Motor neuron (in vitro differentiated cells): ENCODE data around the gene CHN2. TPM values are rescaled to one million over a fixed set of nuclear protein-coding genes. Genes with fewer than 3 reads are reported as not detected.
A peak's percentile ranks its signal among the peaks of the same experiment; 100 is the strongest.

Source experiments
- ATAC-seq, 8 experiments: fragments of 200-7000 bp; cut with Tn5 transposase; replicated peaks in 6 of 8; 2 replicates each; pipeline ENCODE4 v1.8.0; 2021; ENCODE audit warnings: mild to moderate bottlenecking in 8 of 8, moderate library complexity in 8 of 8
- H3K27ac ChIP-seq, 2 donors: fragments of 250-450 bp; sonication (Bioruptor Pico); 2 replicates each; pipeline ENCODE4 v1.9.0; 2021; ENCODE audit warnings: antibody characterized with exemption in 2 of 2, mild to moderate bottlenecking in 2 of 2, moderate library complexity in 1 of 2
- H3K4me1 ChIP-seq, 2 donors: fragments of 250-450 bp; sonication (Bioruptor Pico); replicated peaks in 1 of 2; 2 replicates each; pipeline ENCODE4 v1.6.1; 2021; ENCODE audit warnings: antibody characterized with exemption in 2 of 2, mild to moderate bottlenecking in 2 of 2, moderate library complexity in 1 of 2
- H3K4me3 ChIP-seq, 5 donors: fragments of 250-450 bp; sonication (Bioruptor Pico); 2 replicates each; pipeline ENCODE4 v1.9.0; 2021; ENCODE audit warnings: antibody characterized with exemption in 5 of 5, mild to moderate bottlenecking in 5 of 5, moderate library complexity in 4 of 5
- WGBS, 10 experiments: fragments of 450-650 bp; shearing (Covaris generic); methylation state at CpG; one replicate each; pipeline ENCODE4 v1.0.0; 2022; 5-methylcytosine and 5-hydroxymethylcytosine counted together
- in situ Hi-C, 9 experiments: fragments of 400-800 bp; cut with MboI; loops; one replicate each; pipeline ENCODE4 v1.15.0; 2021; ENCODE audit warnings: low sequenced_read_pairs in 9 of 9, low pct_unique_long_range_greater_than_20kb in 2 of 9; ENCODE audit not compliant: unreplicated experiment in 9 of 9
- total RNA-seq, 8 experiments: library from RNA; unstranded; fragments of 300-600 nt; gene quantifications; 2 replicates each; pipeline versions ENCODE4 v1.2.3 to v1.2.4, GENCODE V29; 2022

CHN2 gene
- total RNA-seq = 10 to 100 TPM in 6 of 8 experiments, 1 to 10 TPM in 2; 2.6 to 28.8 (median 14.8) TPM

DNA sequence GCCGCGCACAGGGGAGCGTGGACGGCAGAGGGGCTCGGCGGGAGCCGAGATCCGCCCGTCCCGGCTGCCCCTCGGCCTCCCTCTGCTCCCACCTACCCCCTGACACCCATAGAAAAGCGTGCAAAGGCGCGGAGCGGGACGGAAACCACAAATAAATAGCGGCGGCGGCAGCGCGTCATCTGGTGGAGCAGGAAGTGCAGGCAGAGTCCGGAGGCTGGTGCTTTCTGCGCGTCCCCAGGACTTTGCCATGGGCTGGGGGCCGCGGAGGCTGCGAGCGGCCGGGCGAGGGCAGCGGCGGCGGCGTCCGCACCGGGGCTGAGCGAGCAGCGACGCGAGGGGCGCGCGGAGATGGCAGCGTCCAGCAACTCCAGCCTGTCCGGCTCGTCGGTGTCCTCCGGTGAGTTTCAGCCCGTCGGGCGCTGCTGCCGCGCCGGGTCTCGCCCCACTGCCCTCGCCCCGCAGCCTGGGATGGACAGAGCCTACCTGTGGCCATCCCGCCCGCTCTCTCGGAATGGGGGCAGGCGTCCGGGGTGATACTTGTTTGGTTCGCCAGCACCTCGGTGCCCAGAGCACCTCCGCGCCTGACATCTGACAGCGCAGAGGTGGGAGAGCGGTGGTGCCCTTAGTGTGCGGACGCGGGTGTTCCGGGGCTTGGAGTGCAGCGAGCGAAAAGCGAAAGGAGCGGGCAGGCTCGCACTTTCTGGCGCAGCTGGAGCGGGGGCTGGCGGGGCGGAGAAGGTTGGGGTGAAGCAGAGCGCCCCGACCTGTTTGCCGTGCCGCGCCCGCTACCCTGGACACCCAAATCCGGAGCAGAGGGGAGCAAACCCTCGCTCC, at the start of gene CHN2:
Gene CHN2, plus strand, starts transcription at position 182 of the 834 bp plus-strand sequence.
- in situ Hi-C loops = loop anchor here in 4 of 9 experiments (10.0 to 25.0 kb wide), 2 partner anchors 210 to 217 kb away; no protein-coding TSS in a partner anchor
- peak within 1 kb of the TSS; percentile 81 to 83 for H3K27ac ChIP-seq

DNA sequence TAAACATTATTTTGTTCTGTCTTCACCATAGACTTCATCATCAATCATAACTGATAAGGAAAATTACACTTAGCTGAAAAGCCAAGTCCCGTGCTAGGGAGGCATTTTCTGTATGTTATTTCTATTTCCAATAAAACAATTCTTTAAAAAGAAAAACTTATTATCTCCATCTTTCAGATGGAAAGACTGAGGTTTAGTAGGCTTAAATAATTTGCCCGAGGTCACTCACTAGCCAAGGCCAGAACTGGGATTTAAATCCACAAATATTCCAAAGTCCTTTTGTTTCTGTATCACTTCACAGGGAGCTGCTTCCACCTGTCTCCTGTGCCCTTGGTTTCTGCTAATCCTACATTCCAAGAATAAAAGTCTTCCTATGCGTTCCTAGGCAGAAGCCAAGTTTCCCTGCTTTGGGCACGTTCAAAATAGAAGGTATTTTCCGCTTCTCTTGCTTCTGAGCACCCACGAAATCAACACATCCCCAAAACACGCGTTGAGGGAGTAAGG, 49.0 kb upstream of the CHN2 start:
- Histone ChIP-seq H3K27ac (no peak overlapping the region), H3K4me3 (peak overlapping the region; percentile 28 to 49 (median 40)), H3K4me1 (peaks cover 5 to 17% of the 10 kb centered on the region in 2 donors)
- ATAC-seq = no peak
- in situ Hi-C loops = no loop called here
- 7 to 60% (median 16%) methylated on average over 1 to 8 of the region's 8 CpGs; no CpG with 5 or more reads in 1 of the 10 experiments for WGBS, 10 experiments

More for the DNA sequence above, at the start of gene CHN2:
- WGBS, 10 experiments = 0 to 20% (median 2%) methylated on average over 1 to 16 of the region's 89 CpGs; no CpG with 5 or more reads in 5 of the 10 experiments
- ATAC-seq = peak; percentile 75 to 82 (median 78)
- H3K4me3 ChIP-seq = peak within 1 kb of the TSS; percentile 63 to 87 (median 86)
- H3K4me1 ChIP-seq = peaks cover 25 to 52% of the 10 kb centered on the region in 2 donors

DNA sequence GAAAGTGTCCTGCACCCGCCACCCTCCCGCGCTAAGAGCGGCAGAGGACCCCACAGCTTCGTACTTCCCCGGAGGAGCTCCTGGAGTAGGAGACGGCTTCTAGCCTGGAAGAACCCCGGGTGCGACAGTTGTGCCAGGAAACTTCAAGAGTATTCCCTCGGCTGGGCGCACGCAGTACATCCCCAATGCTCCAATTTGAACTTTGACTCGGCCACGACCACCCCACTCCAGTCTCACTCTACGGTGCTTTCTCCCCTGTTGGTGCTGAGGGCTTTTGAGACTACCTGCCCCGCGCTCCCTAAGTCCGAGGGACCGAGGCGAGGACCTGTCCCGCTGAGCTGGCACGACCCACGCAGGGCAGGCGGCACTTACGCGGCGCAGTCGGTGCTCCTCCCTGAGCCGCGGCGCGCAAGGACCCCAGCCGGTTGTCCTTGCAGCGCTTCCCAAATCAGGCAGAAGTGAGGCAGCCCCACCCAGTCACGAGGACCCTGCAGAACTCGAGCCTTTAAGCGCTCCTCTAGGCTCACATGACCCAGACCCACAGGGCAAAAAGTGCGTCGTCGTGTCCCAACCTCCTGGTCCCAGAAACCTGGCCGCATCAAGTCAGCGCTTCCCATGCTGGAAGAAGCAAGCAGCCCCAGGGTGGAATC, 48.4 kb upstream of the CHN2 start, which contains the start of gene CPVL:
Gene CPVL, minus strand, starts transcription at position 481 of the 650 bp plus-strand sequence. CDS start 25,476 bp downstream, outside the sequence.
- 0 to 12% (median 0%) methylated on average over 2 to 12 of the region's 42 CpGs; no CpG with 5 or more reads in 3 of the 10 experiments for WGBS, 10 experiments
- in situ Hi-C loops = no loop called here

DNA sequence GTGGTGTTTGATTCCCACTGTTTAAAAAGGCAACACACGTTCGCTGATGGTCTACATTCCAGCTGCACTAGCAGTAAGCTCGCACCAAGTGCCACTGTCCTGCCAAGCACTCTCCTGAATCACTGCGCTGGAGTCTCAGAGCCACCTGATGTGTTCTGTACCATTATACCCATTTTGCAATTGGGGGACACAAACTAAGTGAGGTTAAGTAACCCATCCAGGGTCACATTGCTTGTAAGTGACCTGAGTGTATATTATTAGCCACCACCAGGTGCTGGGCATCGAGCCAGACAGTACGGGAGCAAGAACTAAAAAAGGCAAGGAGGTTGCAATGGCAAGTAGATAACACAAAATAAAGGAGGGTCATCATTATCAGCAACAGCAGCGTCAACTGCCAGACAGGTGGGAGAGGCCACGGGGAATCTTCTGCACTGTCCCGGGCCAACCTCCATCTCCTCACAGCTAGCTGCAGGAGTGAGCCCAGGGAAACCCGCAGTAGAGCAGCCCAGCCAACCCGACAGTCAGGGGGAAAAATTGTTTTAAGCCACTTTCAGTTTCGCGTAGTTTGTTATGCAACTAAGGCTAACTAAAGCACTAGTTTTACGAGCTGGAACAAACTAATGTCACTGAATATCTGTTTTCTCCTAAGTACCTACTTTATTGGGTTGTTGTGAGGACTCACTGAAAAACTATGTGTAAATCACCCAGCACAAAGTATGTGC, 47.5 kb upstream of the CHN2 start:
- 0 to 84% (median 57%) methylated on average over 2 to 12 of the region's 14 CpGs for WGBS, 10 experiments
- Histone ChIP-seq H3K27ac (no peak overlapping the region), H3K4me1 (peaks cover 13 to 24% of the 10 kb centered on the region in 2 donors), H3K4me3 (peak overlapping the region in 3 of 5 donors; percentile 40 to 49 (median 40))
- in situ Hi-C loops = no loop called here
- peak in 7 of 8 experiments; percentile 40 to 63 (median 42) for ATAC-seq

More for the DNA sequence above, 48.4 kb upstream of the CHN2 start, which contains the start of gene CPVL:
- no peak within 1 kb of the TSS for H3K27ac ChIP-seq
- peaks cover 11 to 23% of the 10 kb centered on the region in 2 donors for H3K4me1 ChIP-seq
- peak within 1 kb of the TSS; percentile 28 to 49 (median 40) for H3K4me3 ChIP-seq
- ATAC-seq = peak; percentile 79 to 98 (median 96)

DNA sequence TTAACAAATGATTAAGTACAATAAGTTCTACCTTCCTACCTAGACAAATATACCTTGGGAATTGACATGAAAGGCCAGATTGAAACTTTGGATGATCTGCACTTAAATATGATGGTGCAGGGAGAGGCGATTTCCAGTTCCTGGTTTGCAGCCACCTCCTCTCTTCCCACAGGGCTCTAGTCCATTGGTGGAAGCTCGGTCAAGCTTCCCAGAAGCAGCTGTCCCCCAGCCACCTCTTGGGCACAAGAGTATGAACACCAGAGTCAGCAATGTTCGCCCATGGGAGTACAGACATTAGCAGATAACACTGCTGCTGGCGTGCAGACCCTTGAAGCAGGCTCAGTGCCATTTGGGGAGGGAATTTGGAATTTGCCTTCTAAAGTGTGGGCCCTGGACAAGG, 46.8 kb upstream of the CHN2 start:
- in situ Hi-C loops = no loop called here
- H3K4me1 ChIP-seq = peaks cover 13 to 24% of the 10 kb centered on the region in 2 donors
- no peak for ATAC-seq
- no peak overlapping the region for H3K4me3 ChIP-seq
- H3K27ac ChIP-seq = no peak overlapping the region
- 71 to 100% (median 96%) methylated on average over 1 to 3 of the region's 4 CpGs; no CpG with 5 or more reads in 2 of the 10 experiments for WGBS, 10 experiments

DNA sequence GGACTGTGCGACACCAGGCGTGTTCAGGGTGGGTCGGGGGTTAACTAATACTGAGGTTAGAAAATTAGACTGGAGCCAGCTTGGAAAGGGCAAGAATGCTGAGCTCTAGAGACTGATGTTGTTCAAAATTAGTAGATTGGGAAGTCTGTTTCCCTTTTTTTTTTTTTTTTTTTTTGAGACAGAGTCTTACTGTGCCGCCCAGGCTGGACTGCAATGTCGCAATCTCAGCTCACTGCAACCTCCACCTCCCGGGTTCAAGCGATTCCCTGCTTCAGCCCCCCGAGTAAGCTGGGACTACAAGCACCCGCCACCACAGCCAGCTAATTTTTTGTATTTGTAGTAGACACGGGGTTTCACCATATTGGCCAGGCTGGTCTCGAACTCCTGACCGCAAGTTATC, 45.5 kb upstream of the CHN2 start:
- ATAC-seq = no peak
- Histone ChIP-seq H3K4me3 (no peak overlapping the region), H3K4me1 (peaks cover 13 to 24% of the 10 kb centered on the region in 2 donors), H3K27ac (no peak overlapping the region)
- in situ Hi-C loops = no loop called here
- WGBS, 10 experiments = 81 to 100% (median 90%) methylated on average over 2 to 7 of the region's 12 CpGs; no CpG with 5 or more reads in 3 of the 10 experiments

DNA sequence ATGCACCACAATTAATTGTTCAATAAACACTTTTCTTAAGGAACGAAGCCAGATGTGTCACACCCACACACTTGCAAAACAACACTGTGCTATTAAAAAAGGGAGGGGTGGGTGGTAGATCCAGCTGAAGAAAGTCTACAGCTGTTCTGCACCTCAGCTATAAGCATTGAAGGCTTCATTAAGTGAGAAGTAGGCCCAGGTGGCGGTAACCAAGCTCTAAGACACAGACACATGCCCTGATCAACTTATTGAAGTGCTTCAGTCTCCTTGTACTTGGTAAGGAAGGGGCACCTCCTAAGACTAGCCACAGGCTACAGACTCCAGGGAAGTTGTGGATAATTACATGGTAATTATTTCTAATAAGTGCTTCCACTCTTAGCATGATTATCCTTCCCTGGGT, 43.7 kb upstream of the CHN2 start:
- Histone ChIP-seq H3K4me1 (peaks cover 13 to 14% of the 10 kb centered on the region in 2 donors), H3K27ac (no peak overlapping the region), H3K4me3 (no peak overlapping the region)
- 0 to 100% (median 50%) methylated on average over 1 to 2 of the region's 2 CpGs; no CpG with 5 or more reads in 3 of the 10 experiments for WGBS, 10 experiments
- in situ Hi-C loops = no loop called here
- peak in 1 of 8 experiments; percentile 53 for ATAC-seq

DNA sequence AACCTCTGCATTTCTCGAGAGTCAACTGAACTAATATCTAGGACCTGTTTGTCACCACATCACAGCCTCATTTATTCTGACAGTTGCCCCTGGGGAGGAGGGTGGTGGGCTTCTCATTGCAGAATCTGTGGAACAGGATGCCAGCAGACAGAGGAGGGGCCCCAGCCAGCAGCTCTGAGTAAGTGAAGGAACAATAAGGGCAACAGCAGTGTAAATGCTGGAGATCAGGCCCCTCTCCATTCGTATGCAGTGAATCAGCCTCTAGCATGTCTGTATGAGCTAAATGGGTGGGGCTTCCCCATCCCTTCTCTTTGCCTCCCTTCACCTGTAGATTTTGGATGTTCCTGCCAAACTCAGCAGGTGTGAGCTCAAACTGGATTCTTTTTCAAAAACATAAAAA, 40.5 kb upstream of the CHN2 start:
- ATAC-seq = no peak
- H3K27ac ChIP-seq = no peak overlapping the region
- H3K4me3 ChIP-seq = no peak overlapping the region
- peaks cover 20 to 32% of the 10 kb centered on the region in 2 donors for H3K4me1 ChIP-seq
- WGBS, 10 experiments = 55 to 100% (median 85%) methylated on average over 1 to 2 of the region's 2 CpGs; no CpG with 5 or more reads in 5 of the 10 experiments
- in situ Hi-C loops = no loop called here

DNA sequence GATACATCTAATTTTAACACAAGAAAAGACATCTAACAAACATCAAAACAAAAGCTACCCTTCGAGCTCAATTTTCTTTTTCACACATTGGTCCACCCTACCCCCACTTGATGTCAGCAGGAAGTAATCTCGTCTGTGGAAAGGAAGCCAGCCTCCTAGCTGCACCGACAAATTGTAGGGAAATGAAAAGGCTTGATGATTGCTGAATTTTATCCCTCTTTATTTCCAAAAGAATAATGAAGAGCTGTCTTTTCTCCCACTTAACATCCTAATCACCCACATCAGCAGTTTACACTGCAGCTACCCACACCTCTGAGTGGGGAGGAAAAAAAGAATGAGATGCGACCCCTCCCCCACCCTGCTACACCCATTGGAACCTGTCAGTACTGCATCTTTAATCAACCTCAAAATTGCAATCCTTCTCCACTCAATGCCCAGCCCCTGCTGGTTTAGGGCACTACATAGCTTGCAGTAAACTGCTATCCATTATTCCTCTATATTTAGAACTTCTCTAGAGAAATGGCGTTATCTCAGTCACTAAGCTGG, 37.6 kb upstream of the CHN2 start:
- H3K4me1 ChIP-seq = peaks cover 10 to 19% of the 10 kb centered on the region in 2 donors
- in situ Hi-C loops = no loop called here
- WGBS, 10 experiments = 0 to 85% (median 23%) methylated on average over 1 to 4 of the region's 5 CpGs
- ATAC-seq = peak in 6 of 8 experiments; percentile 11 to 89 (median 74)
- peak overlapping the region in 1 of 2 donors; percentile 24 for H3K27ac ChIP-seq
- H3K4me3 ChIP-seq = no peak overlapping the region

DNA sequence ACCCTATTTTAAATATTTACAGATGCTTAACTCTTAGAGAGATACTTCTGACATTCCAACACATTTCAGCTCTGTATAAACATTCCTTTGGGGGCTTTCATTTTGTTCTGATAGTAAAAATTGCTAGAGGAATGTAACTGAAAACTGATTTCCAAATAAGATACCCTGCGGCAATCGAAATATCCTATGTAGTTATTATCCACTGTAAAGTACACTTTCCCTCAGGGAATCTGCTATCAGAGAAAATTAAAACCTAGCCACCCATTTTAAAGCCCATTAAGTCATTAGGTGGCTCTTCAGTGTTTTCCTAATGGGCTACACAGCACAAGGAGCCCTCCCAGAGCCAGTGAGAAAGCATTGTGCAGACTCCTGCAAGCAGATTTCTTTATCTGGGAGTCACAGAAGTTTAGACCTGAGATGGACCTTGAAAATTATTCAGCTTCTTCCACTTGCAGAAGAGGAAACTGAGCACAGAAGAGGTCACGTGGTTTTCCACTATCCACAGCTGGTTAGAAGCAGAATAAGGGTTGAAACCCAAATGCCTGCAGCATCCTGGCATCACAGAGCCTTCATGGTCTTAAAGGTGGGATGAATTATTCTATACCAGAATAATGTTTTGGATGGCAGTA, 35.7 kb upstream of the CHN2 start:
- peaks cover 10 to 19% of the 10 kb centered on the region in 2 donors for H3K4me1 ChIP-seq
- in situ Hi-C loops = no loop called here
- H3K27ac ChIP-seq = no peak overlapping the region
- WGBS, 10 experiments = 0 to 100% (median 80%) methylated on average over 1 to 3 of the region's 3 CpGs; no CpG with 5 or more reads in 1 of the 10 experiments
- no peak overlapping the region for H3K4me3 ChIP-seq
- ATAC-seq = no peak

DNA sequence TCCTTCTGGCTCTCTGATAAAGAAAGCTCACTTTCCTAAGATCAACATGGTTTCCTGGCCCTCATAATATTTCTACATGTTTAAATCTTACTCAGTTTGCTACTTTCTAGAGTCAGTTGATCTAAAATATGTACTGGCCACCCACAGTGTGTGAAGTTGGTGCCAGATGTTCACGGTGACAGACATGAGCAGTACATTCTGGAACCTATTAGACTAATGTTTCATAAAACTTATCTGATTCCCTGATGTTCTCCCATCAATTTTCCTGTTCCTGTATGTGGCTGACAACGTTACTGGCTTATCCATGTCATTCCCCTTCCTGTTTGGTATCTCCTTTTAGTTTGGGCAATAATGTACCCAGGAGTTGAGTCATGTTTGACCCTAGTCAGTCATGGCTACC, 34.5 kb upstream of the CHN2 start:
- in situ Hi-C loops = no loop called here

More for the DNA sequence above, 34.5 kb upstream of the CHN2 start:
- WGBS, 10 experiments = 6 to 100% (median 65%) methylated on average over 1 to 2 of the region's 2 CpGs; no CpG with 5 or more reads in 1 of the 10 experiments
- no peak overlapping the region for H3K4me3 ChIP-seq
- peaks cover 10 to 19% of the 10 kb centered on the region in 2 donors for H3K4me1 ChIP-seq
- ATAC-seq = no peak
- H3K27ac ChIP-seq = no peak overlapping the region
